ENCODE measurements around the gene VWF.

VWF gene

DNA sequence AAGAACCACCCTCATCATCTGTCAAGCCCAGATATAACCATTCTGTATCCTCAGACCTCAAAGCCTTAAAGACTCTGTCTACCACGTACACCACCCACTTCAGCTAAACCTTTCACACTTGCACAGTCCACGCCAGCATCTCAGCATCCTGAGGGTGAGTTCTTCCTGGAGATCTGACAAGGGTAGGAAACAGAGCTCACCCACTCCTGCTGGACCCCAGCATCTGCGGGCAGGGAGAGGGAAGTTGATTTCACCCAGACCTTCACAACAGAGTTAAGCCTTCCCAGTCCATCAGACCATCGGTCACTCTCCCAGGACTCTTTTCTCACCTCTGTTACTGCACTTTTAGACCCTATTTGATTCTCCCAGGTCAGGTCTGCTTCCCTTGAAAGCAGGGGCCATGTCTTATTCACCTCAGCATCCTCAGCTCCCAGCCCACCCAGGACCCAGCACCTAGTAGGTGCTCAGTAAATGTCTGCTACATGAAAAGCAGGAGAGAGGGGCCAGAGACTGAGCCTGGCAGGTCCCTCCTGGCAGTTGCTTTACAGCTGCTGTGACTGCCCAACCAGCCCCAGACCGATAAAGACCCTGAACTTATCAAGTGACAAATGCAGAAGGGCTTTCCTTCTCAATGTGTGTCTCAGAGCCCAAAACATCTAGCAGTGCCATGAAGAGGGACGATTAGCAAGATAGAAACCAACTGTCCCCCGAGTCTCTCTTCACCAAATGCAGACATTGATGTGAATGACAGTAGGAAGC, 213.5 kb downstream of the VWF start:
- no peak for DNase-seq (ENCODE audit: low spot score)

- no peak for DNase-seq (ENCODE audit: low spot score)
Observed at GRCh38 chr12:5909560-5909959, 214.9 kb downstream of the VWF start.

GRCh38 chr12:5908251-5908650, 216.2 kb downstream of the VWF start:
- DNase-seq (ENCODE audit: low spot score) = no peak

DNA sequence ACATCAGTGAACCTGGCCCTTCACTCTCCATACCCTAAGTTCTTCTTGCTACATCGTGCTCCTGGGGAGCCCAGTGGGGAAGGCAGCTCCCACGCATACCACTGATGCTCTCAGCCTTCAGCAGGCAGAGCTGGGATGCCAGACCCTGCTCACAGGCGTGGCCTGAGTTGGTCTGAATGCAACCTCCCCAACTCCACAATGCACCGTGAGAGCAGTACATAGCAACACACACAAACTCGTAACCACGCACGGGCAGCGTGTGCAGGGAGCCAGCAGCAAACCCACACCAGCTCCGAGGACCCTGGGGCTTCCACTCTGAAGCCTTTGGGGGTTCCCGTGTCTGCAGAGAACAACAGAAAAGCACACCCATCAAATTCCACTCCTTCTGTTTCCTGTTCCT, 216.7 kb downstream of the VWF start:
- no peak for DNase-seq (ENCODE audit: low spot score)

DNA sequence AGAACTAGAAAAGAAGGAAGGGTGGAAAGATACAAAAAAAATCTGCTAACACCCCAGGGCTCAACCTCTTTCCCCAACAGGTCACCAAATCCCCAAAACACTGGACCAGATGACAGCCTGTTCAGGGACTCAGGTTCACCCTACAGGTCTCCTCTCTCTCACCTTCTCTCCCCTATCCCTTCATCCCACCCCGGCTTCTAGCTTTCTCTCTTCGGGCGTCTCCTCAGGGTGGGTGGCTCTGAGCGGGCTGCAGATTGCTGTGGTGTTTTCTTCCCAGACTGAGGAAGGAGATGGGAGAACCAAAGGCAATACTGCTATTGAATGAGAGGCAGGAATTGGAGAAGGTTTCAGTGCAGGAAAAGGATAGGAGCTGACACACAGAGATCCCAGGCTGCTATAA, 218.7 kb downstream of the VWF start:
- no peak for DNase-seq (ENCODE audit: low spot score)

- DNase-seq (ENCODE audit: low spot score) = no peak
Observed at GRCh38 chr12:5904969-5905368, 219.5 kb downstream of the VWF start.

GRCh38 chr12:5904441-5904840, 220.0 kb downstream of the VWF start:
- DNase-seq (ENCODE audit: low spot score) = no peak

DNA sequence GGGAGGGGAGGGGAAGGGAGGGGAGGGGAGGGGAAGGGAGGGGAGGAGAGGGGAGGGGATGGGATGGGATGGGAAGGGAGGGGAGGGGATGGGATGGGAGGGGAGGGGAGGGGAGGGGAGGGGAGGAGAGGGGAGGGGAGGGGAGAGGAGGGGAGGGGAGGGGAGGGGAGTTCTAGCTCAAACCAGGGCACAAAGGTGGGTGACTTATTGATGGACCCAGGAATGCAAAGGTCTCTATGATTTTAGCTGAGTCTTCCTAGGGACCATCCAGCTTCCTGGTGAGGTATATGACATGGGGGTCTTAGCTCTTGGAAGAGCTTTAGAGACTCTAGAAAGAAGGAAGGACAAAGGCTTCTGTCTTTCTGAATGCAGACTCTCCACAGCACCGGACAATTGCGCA, 221.7 kb downstream of the VWF start:
- no peak for DNase-seq (ENCODE audit: low spot score)

DNA sequence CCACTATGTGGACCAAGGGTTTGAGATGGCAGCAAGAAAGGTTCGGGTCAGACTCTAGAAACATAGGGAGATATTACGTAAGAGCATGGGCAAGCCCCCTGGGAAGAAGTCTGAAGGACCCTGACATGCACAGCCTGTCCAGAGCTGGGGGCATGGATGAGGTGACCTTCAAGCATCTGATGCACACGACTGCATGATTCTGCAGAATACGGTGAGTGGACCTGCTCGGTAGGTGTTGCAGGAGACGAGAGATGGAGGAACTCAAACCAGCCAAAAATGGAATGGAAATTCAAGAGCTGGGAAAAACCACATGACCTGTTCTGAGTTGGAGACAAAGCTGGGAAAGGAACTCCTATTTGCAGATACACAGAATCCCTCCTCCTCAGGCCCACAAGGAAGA, 223.1 kb downstream of the VWF start:
- DNase-seq (ENCODE audit: low spot score) = no peak

DNA sequence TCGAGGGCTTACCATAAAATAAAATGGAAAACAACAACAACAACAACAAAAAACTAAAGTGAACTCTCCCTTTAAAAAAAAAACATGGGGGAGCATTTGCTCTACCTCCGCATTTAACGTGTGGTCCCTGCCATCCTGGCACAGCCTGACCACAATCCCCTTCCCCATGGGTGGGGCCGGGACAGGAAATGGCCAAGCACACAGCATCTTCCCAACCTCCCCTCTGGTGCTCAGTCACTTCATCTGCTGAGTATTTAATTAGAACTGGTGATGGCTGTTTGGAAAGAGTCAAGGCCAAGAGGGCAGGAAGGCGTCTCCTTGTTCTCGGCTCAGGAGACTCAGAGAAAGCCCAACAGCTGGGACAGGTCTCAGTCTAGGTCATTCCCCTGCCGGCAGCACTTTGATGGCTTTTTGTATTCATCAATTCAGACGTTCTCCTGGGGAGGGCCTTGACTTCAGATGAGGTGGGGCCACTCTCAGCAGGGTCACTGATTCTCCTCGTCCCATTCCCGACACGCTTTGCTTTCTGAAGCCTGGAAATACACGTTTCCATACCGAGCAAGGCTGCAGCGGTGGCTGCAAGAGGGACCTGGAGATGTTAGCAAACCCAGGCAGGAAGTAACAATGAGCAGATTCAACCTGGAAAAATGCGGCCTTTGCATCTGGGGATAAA, 223.8 kb downstream of the VWF start:
- no peak for DNase-seq (ENCODE audit: low spot score)

- no peak for DNase-seq (ENCODE audit: low spot score)
Observed at GRCh38 chr12:5900076-5900475, 224.4 kb downstream of the VWF start.

DNA sequence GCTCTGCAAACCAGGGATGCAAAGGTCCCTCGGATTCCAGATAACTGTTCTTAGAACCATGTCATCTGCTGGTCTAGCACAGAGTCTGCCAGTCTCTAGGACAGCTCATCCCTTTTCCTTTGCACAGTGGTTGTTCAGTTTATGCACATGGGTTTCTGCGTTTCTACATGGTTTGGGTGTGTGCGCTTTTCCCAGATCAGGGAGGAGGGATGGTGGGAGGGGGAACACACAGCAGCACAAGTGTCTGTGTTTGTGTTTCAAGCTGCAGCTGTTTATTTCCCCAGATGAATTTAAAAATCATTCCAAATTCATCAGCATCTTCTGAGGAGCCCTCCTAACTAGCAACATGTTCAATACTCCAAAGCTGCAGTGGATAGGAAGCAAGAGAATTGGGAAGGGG, 224.8 kb downstream of the VWF start:
- no peak for DNase-seq (ENCODE audit: low spot score)

DNA sequence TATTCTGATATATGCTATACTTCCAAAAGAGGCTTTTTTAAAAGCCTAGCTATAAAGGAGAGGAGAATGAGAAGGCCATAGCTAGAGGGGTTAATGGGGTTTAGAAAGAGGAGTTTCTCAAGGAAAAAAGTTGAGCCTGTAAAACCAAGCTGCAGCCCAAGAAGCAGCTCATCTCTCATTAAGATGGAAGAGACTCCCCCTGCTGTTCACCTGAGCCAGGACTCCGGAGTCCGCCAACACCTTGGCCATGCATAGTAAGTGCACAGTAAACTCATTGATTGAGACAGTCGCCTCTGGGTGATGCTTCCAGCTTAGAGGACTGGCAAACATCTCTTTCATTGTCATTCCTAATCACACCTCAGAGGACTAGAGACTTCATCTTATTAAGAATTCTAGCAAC, 225.6 kb downstream of the VWF start:
- DNase-seq (ENCODE audit: low spot score) = no peak
